Stimulated activated CD4-positive, alpha-beta T cell treated with anti-CD3 and anti-CD28 coated beads, Interleukin-15, amount 100 ng/mL, for 48 hours (primary cell): Measurements from ENCODE around the gene LYZ.
A peak's percentile ranks its signal among the peaks of the same experiment; 100 is the strongest.
"Not testable (repeated sequence)": the region's sequence is repeated elsewhere in the genome, so short reads cannot be mapped to it uniquely, and the experiment has no call there.

Experiments used
- DNase-seq, 2 donors: peaks; one replicate each; pipeline ENCODE4 v3.0.0-alpha.2; 2020; ENCODE audit warnings: low read depth in 2 of 2

Gene LYZ

DNA sequence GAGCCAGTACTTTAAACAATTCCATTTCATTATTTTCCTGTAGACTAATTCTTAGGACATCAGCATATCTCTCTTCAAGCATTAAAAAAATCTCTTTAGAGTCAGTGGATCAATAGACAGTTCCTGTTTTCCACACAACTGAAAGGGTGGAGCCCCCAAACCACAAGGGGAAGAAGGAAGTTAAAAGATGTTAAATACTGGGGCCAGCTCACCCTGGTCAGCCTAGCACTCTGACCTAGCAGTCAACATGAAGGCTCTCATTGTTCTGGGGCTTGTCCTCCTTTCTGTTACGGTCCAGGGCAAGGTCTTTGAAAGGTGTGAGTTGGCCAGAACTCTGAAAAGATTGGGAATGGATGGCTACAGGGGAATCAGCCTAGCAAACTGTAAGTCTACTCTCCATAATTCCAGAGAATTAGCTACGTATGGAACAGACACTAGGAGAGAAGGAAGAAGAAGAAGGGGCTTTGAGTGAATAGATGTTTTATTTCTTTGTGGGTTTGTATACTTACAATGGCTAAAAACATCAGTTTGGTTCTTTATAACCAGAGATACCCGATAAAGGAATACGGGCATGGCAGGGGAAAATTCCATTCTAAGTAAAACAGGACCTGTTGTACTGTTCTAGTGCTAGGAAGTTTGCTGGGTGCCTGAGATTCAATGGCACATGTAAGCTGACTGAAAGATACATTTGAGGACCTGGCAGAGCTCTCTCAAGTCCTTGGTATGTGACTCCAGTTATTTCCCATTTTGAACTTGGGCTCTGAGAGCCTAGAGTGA lies at the start of gene LYZ:
Gene LYZ (plus strand): TSS at position 220 of the 777 bp plus-strand sequence. CDS start 28 bp downstream, at position 248.
- DNase-seq = no peak

DNA sequence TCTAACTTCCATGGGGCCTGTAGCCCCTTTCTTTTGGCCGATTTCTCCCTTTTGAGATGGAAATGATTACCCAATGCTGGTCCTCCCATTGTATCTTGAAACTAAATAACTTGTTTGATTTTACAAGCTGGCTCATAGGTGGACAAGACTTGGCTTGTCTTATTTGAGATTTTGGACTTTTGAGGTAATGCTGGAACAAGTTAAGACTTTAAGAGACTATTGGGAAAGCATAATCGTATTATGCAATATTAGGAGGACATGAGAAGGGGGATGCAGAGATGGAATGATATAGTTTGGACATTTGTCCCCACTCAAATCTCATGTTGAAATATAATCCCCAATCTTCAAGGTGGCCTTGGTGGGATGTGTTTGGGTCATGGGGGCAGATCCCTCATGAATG lies 49.2 kb upstream of the LYZ start:
- no peak for DNase-seq

DNA sequence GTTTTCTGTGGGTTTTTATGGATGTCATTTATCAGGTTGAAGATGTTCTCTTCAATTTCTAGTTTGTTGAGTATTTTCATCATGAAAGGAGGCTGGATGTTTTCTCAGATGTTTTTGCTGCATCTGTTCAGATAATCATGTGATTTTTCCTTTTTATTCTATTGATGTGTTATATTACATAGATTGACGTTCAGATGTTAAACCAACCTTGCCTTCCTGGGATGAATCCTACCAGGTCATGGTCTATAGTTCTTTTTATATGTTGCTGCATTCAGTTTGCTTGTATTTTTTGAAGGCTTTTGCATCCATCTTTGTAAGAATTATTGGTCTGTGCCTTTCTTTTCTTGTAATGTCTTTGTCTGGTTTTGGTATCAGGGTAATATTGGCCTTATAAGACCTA lies 43.9 kb upstream of the LYZ start:
- DNase-seq = no peak

DNA sequence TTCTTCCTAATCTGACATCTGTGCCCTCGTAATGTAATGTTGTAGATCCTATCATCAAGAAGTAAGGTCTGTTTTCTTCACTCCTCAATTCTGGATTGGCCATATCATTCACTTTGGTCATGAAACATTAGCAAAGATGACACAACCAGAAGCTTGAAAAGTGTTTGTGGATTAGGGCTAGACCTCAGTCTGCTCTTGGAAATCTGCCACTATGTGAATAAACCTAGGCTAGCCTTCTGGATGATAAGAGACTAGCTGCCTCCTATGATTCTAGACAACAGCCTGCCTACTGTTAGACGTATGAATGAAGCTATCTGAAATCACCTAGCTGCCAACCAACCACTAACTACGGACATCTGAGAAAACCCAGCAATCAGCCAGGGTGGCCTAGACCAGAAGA lies 38.7 kb upstream of the LYZ start:
- no peak for DNase-seq

DNA sequence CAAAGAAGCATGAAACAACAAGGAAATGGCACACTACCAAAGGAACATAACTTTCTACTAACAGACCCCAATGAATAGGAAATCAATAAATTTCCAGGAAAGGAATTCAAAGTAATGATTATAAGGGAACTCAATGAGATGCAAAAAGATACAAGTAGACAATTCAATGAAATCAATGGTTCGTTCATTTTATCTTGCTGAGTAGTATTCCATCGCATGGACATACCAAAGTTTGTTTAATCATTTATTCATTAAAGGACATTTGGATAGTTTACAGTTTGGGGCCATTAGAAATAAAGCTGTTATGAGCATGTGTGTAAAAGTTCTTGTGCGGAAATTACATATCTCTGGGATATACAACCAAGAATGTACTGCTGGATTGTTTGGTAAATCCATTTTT lies 35.0 kb upstream of the LYZ start:
- DNase-seq = no peak

DNA sequence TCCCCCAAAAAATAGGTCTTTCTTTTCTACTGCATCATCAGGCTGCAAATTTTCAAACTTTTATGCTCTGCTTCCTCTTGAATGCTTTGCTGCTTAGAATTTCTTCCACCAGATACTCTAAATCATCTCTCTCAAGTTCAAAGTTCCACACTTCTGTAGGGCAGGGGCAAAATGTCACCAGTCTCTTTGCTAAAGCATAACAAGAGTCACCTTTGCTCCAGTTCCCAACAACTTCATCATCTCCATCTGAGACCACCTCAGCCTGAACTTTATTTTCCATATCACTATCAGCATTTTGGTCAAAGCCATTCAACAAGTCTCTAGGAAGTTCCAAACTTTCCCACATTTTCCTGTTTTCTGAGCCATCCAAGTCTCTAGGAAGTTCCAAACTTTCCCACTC lies 31.4 kb upstream of the LYZ start:
- DNase-seq = not testable (repeated sequence)

DNA sequence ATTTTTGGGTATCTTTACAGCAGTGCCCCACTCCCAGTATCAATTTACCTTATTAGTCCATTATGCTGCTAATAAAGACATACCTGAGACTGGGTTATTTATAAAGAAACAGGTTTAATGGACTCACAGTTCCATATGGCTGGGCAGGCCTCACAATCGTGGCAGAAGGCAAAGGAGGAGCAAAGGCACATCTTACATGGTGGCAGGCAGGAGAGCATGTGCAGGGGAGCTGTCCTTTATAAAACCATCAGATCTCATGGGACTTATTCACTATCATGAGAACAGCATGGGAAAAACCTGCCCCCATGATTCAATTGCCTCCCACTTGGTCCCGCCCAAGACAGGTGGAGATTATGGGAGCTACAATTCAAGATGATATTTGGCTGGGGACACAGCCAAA lies 30.9 kb upstream of the LYZ start:
- not testable (repeated sequence) for DNase-seq

DNA sequence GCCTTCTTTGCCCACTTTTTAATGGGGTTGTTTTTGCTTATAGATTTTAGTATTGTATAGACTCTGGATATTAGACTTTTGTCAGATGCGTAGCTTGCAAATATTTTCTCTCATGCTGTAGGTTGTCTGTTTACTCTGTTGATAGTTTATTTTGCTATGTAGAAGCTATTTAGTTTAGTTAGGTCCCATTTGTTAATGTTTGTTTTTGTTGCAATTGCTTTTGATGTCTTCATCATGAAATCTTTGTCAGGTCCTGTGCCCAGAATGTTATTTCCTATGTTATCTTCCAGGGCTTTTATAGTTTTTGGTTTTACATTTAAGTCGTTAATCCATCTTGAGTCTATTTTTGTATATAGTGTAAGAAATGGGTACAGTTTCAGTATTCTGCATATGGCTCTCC lies 30.0 kb upstream of the LYZ start:
- DNase-seq = no peak

DNA sequence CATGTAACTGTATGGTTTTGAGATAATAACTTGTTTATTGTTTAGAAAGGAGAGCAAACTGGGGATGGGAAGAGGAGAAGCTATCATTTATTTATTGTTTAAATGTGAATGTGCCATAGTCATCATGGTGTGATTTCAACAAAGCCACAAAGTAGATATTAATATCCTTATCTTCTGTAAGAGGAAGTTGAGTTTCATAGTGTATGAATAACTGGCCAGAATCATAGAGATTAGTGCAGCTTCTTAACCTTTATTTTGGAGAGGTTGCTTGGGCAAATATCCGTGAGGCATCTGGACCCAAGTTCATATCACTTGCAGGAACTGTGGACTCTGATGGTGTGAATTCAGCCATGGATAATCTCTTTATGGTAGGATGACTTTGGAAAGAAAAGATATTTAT lies 26.8 kb upstream of the LYZ start:
- no peak for DNase-seq

DNA sequence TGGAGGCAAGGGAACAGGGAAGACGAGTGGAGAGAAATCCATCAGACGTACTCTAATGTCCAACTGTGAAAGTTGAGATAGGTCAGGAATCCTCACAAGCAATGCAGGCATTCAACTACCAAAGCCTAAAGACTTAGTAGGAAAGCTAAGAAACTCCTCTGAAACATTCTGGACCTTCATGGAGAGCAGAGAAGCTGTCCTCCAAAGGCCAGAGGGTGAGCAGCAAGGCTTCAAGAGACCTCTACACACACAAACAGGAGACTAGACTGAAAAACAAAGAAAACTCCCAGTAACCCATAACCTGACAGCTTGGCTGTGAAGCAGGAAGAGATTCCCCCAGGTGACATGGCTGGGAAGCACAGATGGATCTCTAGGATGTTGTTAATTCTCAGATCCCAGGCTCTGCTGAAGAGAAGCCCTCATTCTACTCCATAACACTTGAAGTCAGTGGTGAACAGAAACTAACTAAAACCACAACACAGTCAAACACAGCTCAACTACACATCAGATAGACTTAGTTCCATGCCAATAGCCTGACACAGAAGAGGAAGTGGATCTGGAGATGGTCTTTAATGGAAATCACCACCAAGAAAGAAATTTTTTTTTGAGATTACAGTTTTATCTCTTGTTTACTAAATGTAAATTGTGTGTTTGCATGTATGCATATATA lies 23.2 kb upstream of the LYZ start:
- DNase-seq = no peak

DNA sequence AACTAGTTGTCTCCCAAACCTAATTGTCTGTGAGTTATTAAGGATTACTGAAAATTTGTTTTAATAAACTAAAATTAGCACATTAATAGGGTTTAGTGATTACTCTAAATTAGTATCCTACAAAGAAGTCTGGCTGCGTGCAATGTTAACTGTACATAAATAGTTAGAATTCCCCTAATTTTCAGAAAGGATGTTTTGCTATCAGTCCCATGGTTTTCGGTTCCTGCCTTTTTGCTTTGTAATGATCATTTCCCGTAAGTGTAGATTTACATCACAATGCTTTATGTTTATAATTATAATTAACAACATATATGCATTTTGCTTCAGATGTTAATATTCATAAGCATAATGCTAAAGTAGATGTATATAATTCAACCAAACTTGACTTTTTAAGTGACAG lies 19.8 kb upstream of the LYZ start:
- DNase-seq = no peak

DNA sequence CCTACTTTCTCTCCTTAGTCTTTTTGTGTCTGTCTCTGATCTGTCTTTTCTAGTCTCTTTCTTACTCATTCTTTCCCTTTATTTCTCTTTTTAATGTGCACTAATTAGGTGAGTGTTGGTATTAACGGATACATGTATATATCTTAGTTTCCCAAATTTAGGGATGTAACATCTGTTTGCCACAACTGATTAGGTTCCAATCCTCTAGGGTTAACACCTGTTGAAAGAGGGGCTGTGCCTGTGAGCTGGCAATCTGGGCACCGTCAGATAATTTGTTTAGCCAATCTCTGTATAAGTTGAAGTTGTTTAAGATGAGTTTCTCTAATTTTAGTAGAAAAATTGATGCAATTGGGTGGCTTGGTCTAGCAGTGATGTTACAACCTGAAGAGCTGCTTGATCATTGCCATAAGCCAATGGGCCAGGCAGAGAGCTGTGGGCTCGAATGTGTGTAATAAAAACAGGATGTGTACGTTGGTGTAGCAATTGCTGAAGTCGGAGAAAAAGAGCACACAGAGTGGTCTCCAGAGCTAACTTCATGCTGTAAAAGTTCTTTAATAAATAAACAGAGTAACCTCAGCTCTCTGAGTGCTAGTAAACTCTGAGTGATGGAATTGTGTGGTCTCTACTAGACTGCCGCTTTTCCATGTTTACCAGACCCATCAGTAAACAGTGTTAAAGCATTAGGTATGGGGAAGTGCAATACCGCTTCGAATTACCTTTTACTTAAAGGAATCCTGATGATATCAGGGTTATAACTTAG lies 18.3 kb upstream of the LYZ start:
- no peak for DNase-seq

DNA sequence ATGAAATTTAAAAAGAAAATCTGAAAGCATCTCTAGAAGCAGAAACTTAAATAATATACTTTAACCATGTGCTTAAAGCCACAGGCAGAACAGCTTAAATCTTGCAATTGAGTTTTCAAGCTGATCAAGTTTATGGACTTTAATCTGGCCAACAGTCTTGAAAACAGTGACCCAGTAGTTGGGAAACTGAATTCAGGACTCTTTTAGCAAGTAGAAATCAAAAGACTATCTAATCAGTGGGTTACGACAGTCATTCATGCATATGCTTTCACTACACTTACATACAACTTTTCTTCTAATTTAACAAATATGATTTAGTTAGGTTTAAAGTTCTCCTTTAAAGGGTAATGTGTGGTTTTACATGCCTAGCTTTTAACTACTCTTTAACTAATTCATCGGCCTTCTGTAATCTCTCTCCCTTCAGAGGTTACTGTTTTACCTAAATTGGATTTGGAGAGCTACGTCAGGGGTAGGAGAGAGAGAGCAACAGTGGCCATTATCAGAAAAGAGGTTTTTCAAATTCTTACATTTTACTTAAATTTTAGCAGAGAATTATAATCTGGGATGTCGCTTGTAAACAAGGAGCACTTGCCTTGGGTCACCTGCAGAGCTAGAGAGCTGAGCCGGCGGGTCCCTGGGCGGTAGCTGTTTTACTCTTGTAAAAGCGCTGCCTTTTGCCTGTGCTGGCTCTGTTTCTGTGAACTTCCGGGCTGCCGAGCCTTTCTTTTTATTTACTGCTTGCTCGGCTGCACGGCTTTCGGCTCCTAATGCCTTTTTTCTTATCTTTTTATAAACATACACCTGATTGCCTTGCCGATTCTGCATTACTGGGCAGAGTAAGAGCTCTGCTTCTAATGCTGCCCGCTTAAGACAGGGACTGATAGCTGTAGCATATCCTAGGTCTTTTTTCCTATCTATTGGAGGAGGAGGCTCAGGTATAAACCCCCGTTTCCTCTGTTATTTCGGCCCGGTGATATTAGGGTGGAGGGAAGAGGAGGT lies 17.4 kb upstream of the LYZ start:
- DNase-seq = peak; percentile 17 to 33

DNA sequence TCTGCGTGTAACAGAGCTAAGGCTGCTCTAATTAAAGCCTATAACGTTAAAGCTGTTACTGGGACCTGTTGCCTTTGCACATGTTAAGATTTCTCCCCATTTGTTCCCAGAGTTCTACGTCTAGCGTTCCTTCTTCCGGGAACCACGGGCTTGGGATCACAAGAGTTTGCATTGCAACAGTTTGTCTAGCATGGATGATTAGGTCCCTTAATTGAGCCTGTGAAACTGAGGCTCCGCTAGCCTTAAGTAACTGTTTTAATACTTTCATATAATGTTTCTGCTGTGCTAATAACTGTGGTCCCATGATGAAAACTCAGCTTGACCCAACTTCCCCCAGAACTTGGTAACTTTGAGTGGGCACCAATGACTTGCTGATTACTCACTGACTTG lies 16.7 kb upstream of the LYZ start:
- no peak for DNase-seq

DNA sequence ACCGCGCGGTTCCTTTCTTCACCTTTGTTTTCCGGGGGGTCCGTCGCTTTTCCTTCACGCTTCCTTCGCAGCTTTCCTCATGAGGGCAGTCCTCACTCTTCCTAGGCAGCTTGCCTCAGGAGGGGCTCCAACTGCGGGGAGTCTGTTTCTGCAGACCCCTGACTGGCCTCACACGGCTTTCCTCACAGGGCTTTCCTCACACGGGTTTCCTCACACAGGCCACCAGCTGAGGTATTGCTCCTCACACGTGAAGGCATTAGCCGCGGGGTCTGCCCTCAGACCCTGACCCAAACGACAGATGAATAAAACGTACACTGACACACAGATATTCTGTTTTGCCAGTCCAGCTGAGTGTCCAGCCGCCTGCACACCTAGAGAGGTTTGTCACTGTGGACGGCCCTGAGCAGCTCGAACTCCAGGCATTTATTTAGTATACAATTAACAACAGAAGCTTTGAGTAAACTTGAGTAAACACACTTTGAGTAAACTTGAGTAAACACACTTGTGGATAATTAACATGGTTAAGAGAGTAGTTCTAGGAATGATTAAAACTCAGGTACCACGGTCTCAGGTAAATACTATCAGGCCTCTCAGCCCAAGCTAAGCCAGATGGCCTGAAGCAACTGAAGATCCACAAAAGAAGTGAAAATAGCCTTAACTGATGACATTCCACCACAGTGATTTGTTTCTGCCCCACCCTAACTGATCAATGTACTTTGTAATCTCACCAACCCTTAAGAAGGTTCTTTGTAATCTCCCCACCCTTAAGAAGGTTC lies 16.1 kb upstream of the LYZ start:
- no peak for DNase-seq

DNA sequence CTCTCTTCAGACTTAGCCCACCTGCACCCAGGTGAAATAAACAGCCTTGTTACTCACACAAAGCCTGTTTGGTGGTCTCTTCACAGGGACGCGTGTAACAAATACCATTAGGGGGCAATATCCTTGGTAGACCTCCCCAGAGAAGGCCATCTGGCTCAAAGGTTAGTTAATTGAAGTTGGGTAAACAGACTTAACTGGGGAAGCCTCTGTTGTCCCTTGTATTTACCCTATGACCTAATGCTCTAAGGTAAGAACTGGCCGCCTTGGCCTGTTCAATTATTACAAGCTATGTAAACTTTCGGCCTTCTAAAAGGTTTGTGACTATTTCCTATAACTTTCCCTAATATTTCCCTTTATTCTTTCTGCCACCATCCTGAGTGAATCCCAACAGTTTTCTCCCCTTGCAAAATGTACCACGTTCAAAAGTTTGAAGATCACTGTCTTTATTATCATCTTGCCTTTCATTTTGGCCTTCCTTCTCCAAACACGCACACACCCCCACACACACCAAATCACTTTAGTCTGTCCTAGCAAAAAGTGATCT lies 15.3 kb upstream of the LYZ start:
- no peak for DNase-seq

DNA sequence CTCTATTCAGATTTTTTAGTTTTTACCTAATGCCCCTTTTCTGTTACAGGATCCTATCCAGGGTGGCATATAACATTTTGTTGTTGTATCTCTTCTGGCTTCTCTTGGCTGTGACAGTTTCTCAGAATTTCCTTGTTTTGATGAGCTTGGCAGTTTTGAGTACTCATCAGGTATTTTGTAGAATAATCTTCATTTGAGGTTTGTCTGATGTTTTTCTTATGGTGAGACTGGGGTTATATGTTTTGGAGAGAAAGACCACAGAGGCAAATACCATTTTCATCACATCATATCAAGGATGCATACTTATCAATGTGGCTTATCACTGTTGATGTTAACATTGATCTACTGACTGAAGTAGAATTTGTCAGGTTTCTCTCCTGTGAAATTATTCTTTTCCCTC lies 14.0 kb upstream of the LYZ start:
- no peak for DNase-seq

DNA sequence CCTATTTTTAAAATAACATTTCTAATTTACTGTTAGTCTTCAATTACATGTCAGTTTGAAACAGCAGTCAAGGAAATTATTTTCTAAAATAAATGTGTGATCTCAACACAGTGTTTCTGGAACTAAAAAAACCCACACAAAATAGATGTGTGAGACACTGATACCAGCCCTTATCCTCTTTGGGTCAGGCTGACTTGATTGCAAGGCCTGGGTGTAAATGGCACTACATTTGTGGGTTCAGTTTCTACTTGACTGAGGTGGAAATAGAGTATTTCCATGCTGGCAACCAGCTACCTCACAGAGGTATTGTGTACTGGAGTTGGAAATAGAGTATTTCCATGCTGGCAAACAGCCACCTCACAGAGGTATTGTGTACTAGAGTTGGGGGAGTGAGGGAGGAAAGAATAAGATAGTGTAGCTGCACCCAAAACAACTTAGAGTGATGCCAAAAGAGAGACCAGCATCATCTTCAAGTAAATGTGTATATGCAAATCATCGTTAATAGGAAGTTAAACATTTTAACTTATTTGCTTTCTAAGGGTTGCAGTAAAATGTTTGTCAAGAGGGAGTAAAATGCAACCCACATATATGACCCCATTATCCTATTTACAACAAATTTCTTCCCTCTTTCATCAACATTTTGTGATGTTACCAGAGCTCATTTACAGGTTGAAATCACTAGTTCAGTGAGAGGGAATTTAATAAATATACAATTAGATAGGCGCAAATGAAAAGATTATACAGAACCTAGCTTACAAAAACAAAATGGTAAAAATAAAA lies 10.7 kb upstream of the LYZ start:
- no peak for DNase-seq

DNA sequence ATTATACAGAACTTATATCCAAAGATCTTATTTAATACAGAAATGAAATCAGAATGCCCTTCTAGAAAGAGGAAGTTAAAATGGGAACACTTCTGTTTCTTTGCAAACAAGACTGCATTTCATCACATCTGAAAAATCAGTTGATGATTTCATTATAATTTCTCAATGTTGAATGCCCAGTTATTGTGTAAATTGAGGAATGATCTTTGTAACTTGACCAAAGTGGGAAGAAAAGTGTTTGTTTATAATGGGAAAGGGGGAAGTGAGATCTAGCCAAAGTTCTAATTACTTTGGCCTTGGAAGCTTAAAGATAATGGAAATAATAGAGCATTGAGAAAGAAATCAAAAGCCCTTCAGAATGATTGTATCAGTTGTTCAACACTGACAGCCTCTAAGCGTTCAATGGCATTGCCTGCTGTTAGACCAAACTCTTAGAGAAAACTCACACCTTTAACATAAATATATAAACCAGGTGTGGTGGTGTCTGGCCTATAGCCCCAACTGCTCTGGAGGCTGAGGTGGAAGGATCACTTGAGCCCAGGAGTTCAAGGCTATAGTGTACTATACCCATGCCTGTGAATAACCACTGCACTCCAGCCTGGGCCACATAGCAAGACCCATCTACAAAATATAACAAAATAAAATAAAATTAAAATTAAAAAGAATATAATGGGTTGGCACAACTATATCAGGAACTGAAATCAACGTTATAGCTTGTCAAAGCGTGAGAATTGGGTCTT lies 9.9 kb upstream of the LYZ start:
- DNase-seq = no peak
